Measurements from ENCODE around the gene DAZAP1. TPM values are rescaled to one million over a fixed set of nuclear protein-coding genes. Genes with fewer than 3 reads are reported as not detected.

Gene DAZAP1
- total RNA-seq, 1 experiment from 2014 or later = 177 TPM

GRCh38 chr19:1426736-1427135, 19.4 kb downstream of the DAZAP1 start:
- no peaks in the 10 kb centered on the region for H3K27me3 ChIP-seq (ENCODE audit: low read length)
- H3K4me1 ChIP-seq (ENCODE audit: insufficient read depth, low read length) = no peaks in the 10 kb centered on the region
- H3K4me3 ChIP-seq (ENCODE audit: low read length) = no peak overlapping the region
- H2AFZ ChIP-seq (ENCODE audit: low read length) = no peak overlapping the region
- intact Hi-C loops (cut with micrococcal nuclease) = no loop called here
- no peaks in the 10 kb centered on the region for H4K20me1 ChIP-seq (ENCODE audit: low read length)
- H3K4me2 ChIP-seq (ENCODE audit: low read length) = no peak overlapping the region
- H3K9me3 ChIP-seq (ENCODE audit: low read length) = no peaks in the 10 kb centered on the region
- H3K79me2 ChIP-seq (ENCODE audit: low read length) = peaks cover 8% of the 10 kb centered on the region; the same call in 1 of the 2 replicates
- no peaks in the 10 kb centered on the region for H3K9me2 ChIP-seq (replicated peaks; ENCODE audit: low read length)
- H3K27ac ChIP-seq (ENCODE audit: low read length) = no peak overlapping the region
- TF ChIP-seq EZH2phosphoT487 (IDR thresholded peaks at IDR 0.05; ENCODE audit: borderline replicate concordance, low read length) = no peak
- no peak for TF ChIP-seq CTCF (conservative IDR thresholded peaks at IDR 0.05; ENCODE audit: low read depth, low read length)
- TF ChIP-seq EZH2 (IDR thresholded peaks at IDR 0.05; ENCODE audit: low read length, unreplicated experiment) = no peak
- no peak overlapping the region for H3K9ac ChIP-seq (ENCODE audit: low read length)
- no peak for ATAC-seq
- DNase-seq = no peak
- H3F3A ChIP-seq (ENCODE audit: low read length, unreplicated experiment) = no peaks in the 10 kb centered on the region
- CTCF ChIA-PET = no interaction called here
- no TSS peak for BruUV-seq (replicated peaks)
- peaks cover 13% of the 10 kb centered on the region; the same call in 1 of the 2 replicates for H3K36me3 ChIP-seq (ENCODE audit: low read depth, low read length)
- POLR2A ChIA-PET (ENCODE audit: unreplicated experiment) = no interaction called here

DNA sequence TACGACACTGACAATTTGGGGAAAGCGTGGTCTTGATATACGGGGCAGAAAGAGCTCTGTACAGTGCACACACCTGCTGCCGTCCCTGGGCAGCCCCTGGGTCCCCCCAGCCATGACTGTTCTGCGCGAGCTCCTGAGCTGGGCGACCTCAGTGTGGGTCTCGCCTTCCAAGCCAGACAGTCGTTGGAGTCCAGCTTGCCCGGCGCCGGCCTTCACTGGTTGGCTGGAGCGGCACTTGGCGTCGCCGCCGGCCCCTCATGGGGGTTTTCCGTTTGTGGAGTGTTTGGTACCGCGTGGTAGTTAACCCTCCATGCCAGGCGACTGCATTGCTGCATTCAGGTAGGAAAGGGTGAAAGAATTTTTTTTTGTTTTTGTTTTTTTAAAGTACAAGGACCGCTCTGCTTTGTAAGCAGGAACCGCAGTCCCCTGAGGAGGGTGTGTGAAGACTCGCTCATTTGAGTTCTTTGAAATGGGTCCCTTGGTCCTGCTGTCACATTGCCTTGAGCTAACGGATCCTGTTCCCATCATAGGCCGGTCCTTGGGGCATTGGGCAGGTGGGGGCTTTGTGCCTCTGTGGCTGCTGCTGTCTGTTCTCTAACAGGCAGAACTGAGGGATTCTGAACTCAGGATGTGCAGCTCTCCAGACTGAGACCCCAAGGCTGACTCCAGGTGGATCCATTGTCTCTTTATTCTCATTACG, 20.0 kb downstream of the DAZAP1 start:
- no peaks in the 10 kb centered on the region for H3K4me1 ChIP-seq (ENCODE audit: insufficient read depth, low read length)
- DNase-seq = no peak
- H3K9ac ChIP-seq (ENCODE audit: low read length) = no peak overlapping the region
- H3K4me2 ChIP-seq (ENCODE audit: low read length) = no peak overlapping the region
- intact Hi-C loops (cut with micrococcal nuclease) = no loop called here
- H3F3A ChIP-seq (ENCODE audit: low read length, unreplicated experiment) = no peaks in the 10 kb centered on the region
- H2AFZ ChIP-seq (ENCODE audit: low read length) = no peak overlapping the region
- H3K4me3 ChIP-seq (ENCODE audit: low read length) = no peak overlapping the region
- peaks cover 8% of the 10 kb centered on the region; the same call in 1 of the 2 replicates for H3K79me2 ChIP-seq (ENCODE audit: low read length)
- no peak overlapping the region for H3K27ac ChIP-seq (ENCODE audit: low read length)
- no peaks in the 10 kb centered on the region for H4K20me1 ChIP-seq (ENCODE audit: low read length)
- no peaks in the 10 kb centered on the region for H3K9me2 ChIP-seq (replicated peaks; ENCODE audit: low read length)
- ChIA-PET CTCF (no interaction called here), POLR2A (ENCODE audit: unreplicated experiment) (no interaction called here)
- H3K36me3 ChIP-seq (ENCODE audit: low read depth, low read length) = peaks cover 13% of the 10 kb centered on the region; the same call in 1 of the 2 replicates
- H3K27me3 ChIP-seq (ENCODE audit: low read length) = no peaks in the 10 kb centered on the region
- no peak for TF ChIP-seq EZH2phosphoT487 (IDR thresholded peaks at IDR 0.05; ENCODE audit: borderline replicate concordance, low read length)
- no peak for TF ChIP-seq CTCF (conservative IDR thresholded peaks at IDR 0.05; ENCODE audit: low read depth, low read length)
- no peak for TF ChIP-seq EZH2 (IDR thresholded peaks at IDR 0.05; ENCODE audit: low read length, unreplicated experiment)
- BruUV-seq (replicated peaks) = no TSS peak
- no peaks in the 10 kb centered on the region for H3K9me3 ChIP-seq (ENCODE audit: low read length)
- ATAC-seq = no peak

DNA sequence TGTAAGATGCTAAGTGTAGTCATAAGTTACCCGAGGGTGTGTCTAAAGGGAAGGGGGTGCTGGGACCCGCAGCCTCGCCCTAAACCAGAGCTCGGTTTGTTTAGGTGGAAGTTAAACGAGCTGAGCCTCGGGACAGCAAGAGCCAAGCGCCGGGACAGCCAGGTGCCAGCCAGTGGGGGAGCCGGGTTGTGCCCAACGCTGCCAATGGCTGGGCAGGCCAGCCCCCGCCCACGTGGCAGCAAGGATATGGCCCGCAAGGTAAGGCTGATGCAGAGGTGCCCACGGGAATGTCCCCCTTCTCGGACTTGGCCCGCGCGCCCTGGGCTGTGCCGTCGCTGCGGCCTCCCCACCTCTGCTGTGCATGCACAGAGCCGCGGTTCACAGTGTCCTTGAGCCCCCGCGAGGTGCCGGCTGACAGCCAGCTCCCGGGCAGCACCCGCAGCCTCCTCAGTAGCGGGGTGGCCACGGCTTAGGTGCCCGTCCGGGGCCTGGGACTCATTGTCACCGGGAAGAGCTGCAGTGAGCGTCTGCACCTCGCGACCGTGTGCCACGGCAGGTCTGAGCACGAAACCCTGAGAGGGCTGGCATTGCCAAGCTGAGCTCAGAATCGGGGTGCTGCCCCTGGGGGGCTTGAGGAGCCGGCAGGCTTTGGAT, 21.5 kb downstream of the DAZAP1 start:
- Histone ChIP-seq H3K4me2 (ENCODE audit: low read length) (no peak overlapping the region), H4K20me1 (ENCODE audit: low read length) (no peaks in the 10 kb centered on the region), H3F3A (ENCODE audit: low read length, unreplicated experiment) (no peaks in the 10 kb centered on the region), H3K27me3 (ENCODE audit: low read length) (no peaks in the 10 kb centered on the region), H3K9me3 (ENCODE audit: low read length) (no peaks in the 10 kb centered on the region), H3K9ac (ENCODE audit: low read length) (no peak overlapping the region), H3K27ac (ENCODE audit: low read length) (no peak overlapping the region), H3K79me2 (ENCODE audit: low read length) (no peaks in the 10 kb centered on the region), H3K4me1 (ENCODE audit: insufficient read depth, low read length) (no peaks in the 10 kb centered on the region), H3K4me3 (ENCODE audit: low read length) (no peak overlapping the region), H2AFZ (ENCODE audit: low read length) (no peak overlapping the region), H3K9me2 (replicated peaks; ENCODE audit: low read length) (no peaks in the 10 kb centered on the region), H3K36me3 (ENCODE audit: low read depth, low read length) (peaks cover 13% of the 10 kb centered on the region; the same call in 1 of the 2 replicates)
- CTCF ChIA-PET = no interaction called here
- TF ChIP-seq EZH2 (IDR thresholded peaks at IDR 0.05; ENCODE audit: low read length, unreplicated experiment) = no peak
- no peak for TF ChIP-seq CTCF (conservative IDR thresholded peaks at IDR 0.05; ENCODE audit: low read depth, low read length)
- TF ChIP-seq EZH2phosphoT487 (IDR thresholded peaks at IDR 0.05; ENCODE audit: borderline replicate concordance, low read length) = no peak
- DNase-seq (no peak), ATAC-seq (no peak; the same call in 1 of the 2 replicates)
- no TSS peak for BruUV-seq (replicated peaks)
- POLR2A ChIA-PET (ENCODE audit: unreplicated experiment) = no interaction called here
- intact Hi-C loops (cut with micrococcal nuclease) = no loop called here
